Subcutaneous abdominal adipose tissue (tissue), 5 donors: Measurements from ENCODE around the gene MBTD1.
A peak's percentile ranks its signal among the peaks of the same experiment; 100 is the strongest.
"Not testable (repeated sequence)": the region's sequence is repeated elsewhere in the genome, so short reads cannot be mapped to it uniquely, and the experiment has no call there.

Experiments used
- H3K27ac ChIP-seq: one replicate; pipeline ENCODE4 v1.7.0; 2013; ENCODE audit warnings: low read depth, mild to moderate bottlenecking, inconsistent platforms, low read length, moderate library complexity
- H3K27me3 ChIP-seq, 5 donors: one replicate each; pipeline ENCODE4 v1.7.0; 2013; ENCODE audit warnings: low read length in 5 of 5, inconsistent platforms in 1 of 5; ENCODE audit not compliant: control insufficient read depth in 5 of 5, insufficient read depth in 4 of 5
- H3K36me3 ChIP-seq, 5 donors: one replicate each; pipeline ENCODE4 v1.7.0; 2013; ENCODE audit warnings: low read length in 5 of 5; ENCODE audit not compliant: control insufficient read depth in 5 of 5, insufficient read depth in 5 of 5
- H3K4me1 ChIP-seq, 5 donors: one replicate each; pipeline ENCODE4 v1.7.0; 2013; ENCODE audit warnings: low read length in 5 of 5, mild to moderate bottlenecking in 3 of 5, moderate library complexity in 1 of 5; ENCODE audit not compliant: control insufficient read depth in 5 of 5, insufficient read depth in 5 of 5
- H3K4me3 ChIP-seq, 5 donors: one replicate each; pipeline ENCODE4 v1.7.0; 2013; ENCODE audit warnings: low read length in 5 of 5, low read depth in 1 of 5
- H3K9ac ChIP-seq, 5 donors: one replicate each; pipeline ENCODE4 v1.7.0; 2013; ENCODE audit warnings: low read length in 5 of 5, mild to moderate bottlenecking in 4 of 5, moderate library complexity in 3 of 5
- H3K9me3 ChIP-seq, 5 donors: one replicate each; pipeline ENCODE4 v1.7.0; 2013; ENCODE audit warnings: low read length in 5 of 5; ENCODE audit not compliant: control insufficient read depth in 5 of 5
- donor health status: healthy.
- donor health status: healthy.
- donor health status: healthy.
- donor health status: healthy.
- donor health status: healthy.

Gene MBTD1

DNA sequence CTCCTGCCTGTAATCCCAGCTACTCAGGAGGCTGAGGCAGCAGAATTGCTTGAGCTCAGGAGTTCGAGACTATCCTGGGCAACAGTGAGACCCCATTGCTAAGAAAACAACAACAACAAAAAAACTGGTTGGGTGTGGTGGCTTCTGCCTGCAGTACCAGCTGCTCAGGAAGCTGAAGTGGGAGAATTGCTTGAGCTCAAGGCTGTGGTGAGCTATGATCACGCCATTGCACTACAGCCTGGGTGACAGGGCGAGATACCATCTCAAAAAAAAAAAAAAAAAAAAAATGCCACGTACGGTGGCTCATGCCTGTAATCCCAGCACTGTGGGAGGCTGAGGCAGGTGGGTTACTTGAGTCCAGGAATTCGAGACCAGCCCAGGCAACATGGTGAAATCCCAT lies 59.6 kb downstream of the MBTD1 start:
- Histone ChIP-seq H3K27me3 (no peaks in the 10 kb centered on the region), H3K27ac (no peak overlapping the region), H3K4me1 (no peaks in the 10 kb centered on the region), H3K36me3 (peaks cover 38 to 75% (median 63%) of the 10 kb centered on the region in 5 donors), H3K9ac (no peak overlapping the region), H3K4me3 (no peak overlapping the region), H3K9me3 (no peaks in the 10 kb centered on the region)

DNA sequence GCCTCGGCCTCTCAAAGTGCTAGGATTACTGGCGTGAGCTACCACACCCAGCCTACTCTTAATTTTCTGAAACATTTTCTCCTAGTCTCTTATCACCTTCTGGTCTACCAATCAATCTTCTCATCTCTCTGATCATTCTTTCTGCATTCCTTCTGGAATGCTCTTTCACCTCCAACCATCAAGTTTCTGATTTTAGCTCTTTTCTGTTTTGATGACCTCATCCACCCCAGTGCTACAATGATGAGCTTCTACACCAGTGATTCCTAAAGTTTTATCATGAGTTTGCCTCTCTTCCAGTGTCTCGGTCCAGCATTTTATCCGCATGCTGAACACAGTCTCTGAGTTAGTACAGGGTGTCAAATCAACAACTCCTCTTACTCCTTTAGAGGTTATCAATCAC lies 62.1 kb downstream of the MBTD1 start:
- H3K4me1 ChIP-seq = no peaks in the 10 kb centered on the region
- H3K4me3 ChIP-seq = no peak overlapping the region
- no peak overlapping the region for H3K27ac ChIP-seq
- H3K9me3 ChIP-seq = no peaks in the 10 kb centered on the region
- no peaks in the 10 kb centered on the region for H3K27me3 ChIP-seq
- no peak overlapping the region for H3K9ac ChIP-seq
- peaks cover 41 to 81% (median 61%) of the 10 kb centered on the region in 5 donors for H3K36me3 ChIP-seq

DNA sequence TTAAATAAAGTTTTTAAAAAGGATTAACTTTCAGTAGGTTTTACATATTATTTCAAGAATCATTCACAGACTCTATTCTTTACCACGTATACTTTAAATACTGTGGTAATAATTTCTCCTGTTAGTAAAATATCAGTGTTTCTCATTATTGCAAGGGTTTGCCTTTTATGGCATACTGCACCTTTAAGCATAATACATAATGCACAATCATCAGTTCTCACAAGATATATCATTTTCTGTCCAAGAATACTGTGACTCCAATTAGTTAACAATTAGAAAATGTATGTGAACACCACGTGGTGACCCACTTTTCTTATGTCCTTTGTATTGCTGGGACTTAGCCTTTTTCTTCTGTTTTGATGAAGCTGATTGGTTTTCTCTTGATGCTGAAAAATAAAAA lies 68.0 kb downstream of the MBTD1 start:
- no peak overlapping the region for H3K4me3 ChIP-seq
- no peak overlapping the region for H3K27ac ChIP-seq
- H3K4me1 ChIP-seq = peaks cover 0 to 5% (median 5%) of the 10 kb centered on the region in 5 donors
- no peaks in the 10 kb centered on the region for H3K9me3 ChIP-seq
- peaks cover 39 to 66% (median 62%) of the 10 kb centered on the region in 5 donors for H3K36me3 ChIP-seq
- no peak overlapping the region for H3K9ac ChIP-seq
- no peaks in the 10 kb centered on the region for H3K27me3 ChIP-seq

DNA sequence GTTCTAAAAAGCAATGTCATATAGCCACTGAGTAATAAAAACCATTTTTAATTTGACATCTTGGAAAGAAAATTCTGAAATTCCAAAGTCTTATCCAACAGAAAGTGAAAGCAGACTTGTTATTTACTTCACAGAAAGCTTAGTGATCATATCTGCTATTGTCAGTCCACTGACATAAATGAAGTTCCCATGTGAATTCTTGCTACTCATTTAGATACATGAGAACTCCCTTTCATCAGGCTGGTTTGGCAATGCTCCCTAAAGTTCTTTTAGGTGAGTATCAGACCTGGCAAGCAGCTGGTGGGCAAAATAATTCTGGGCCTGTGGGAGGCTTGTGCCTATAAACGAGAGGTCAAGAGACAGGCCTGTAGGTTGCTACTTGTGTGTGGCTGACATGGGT lies 70.2 kb downstream of the MBTD1 start:
- H3K4me1 ChIP-seq = peaks cover 0 to 5% (median 5%) of the 10 kb centered on the region in 5 donors
- no peaks in the 10 kb centered on the region for H3K27me3 ChIP-seq
- no peak overlapping the region for H3K4me3 ChIP-seq
- peak overlapping the region in 4 of 5 donors; percentile 2 to 52 (median 18) for H3K9ac ChIP-seq
- H3K36me3 ChIP-seq = peaks cover 42 to 70% (median 66%) of the 10 kb centered on the region in 5 donors
- H3K27ac ChIP-seq = peak overlapping the region; percentile 18
- no peaks in the 10 kb centered on the region for H3K9me3 ChIP-seq

DNA sequence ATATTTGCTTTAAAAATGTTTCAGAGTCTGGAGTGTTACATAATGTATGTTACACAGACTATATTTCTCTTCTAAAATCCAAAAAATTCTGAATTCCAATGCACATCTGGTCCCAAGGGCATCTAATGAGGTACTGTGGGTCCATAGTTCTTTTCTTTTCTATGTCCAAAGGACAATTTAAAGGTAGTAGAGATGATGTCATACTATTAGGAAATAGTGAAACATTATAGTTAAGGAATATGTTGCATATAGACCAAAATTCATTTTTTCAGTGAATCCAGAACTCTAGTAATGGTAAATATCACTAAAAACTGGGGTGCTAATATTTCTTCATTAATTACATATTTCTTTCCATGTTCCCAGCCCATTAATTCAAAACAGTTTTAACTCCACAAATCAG lies 70.7 kb downstream of the MBTD1 start:
- H3K4me1 ChIP-seq = peaks cover 0 to 5% (median 5%) of the 10 kb centered on the region in 5 donors
- H3K36me3 ChIP-seq = peaks cover 46 to 71% (median 65%) of the 10 kb centered on the region in 5 donors
- peak overlapping the region in 3 of 5 donors; percentile 2 to 32 (median 4) for H3K9ac ChIP-seq
- H3K9me3 ChIP-seq = no peaks in the 10 kb centered on the region
- no peaks in the 10 kb centered on the region for H3K27me3 ChIP-seq
- H3K4me3 ChIP-seq = no peak overlapping the region
- peak overlapping the region; percentile 18 for H3K27ac ChIP-seq

GRCh38 chr17:51188271-51188833 lies 71.5 kb downstream of the MBTD1 start:
- Histone ChIP-seq H3K27me3 (no peaks in the 10 kb centered on the region), H3K4me3 (no peak overlapping the region), H3K36me3 (peaks cover 48 to 69% (median 59%) of the 10 kb centered on the region in 5 donors), H3K9ac (no peak overlapping the region), H3K27ac (no peak overlapping the region), H3K4me1 (peaks cover 0 to 5% (median 5%) of the 10 kb centered on the region in 5 donors), H3K9me3 (no peaks in the 10 kb centered on the region)

DNA sequence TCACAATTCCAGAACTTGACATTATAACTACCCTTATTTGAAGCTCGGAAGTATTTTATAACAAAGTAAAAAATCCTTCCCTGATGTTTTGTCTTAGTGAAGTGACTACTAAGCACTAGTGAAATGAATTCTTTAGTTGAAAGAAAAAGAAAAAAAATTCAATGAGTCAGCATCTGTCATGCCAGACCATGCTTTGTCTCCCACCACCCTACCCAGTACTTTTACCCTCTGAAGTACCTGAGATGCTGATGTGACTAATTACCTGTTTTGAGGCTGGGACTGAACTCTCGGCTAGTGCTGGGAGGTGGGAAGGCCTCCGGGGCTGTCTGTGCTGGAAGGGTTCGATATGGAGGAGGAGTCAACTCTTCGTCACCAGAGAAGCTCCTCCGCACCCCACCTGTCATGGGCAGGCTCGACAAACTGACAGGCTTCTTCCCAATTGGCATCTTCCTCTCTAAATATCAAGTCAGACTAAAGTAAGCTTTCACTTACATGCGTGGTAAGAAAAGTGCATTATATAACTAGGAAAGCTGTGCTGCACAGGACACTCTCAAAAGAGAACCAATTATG lies 74.0 kb downstream of the MBTD1 start:
- Histone ChIP-seq H3K4me3 (no peak overlapping the region), H3K36me3 (peaks cover 36 to 63% (median 50%) of the 10 kb centered on the region in 5 donors), H3K9ac (no peak overlapping the region), H3K9me3 (no peaks in the 10 kb centered on the region), H3K4me1 (peaks cover 0 to 5% (median 5%) of the 10 kb centered on the region in 5 donors), H3K27me3 (no peaks in the 10 kb centered on the region), H3K27ac (no peak overlapping the region)

GRCh38 chr17:51184124-51184523 lies 75.7 kb downstream of the MBTD1 start:
- H3K9ac ChIP-seq = no peak overlapping the region
- no peak overlapping the region for H3K4me3 ChIP-seq
- H3K9me3 ChIP-seq = no peaks in the 10 kb centered on the region
- H3K4me1 ChIP-seq = peaks cover 0 to 7% (median 3%) of the 10 kb centered on the region in 5 donors
- no peak overlapping the region for H3K27ac ChIP-seq
- peaks cover 30 to 56% (median 40%) of the 10 kb centered on the region in 5 donors for H3K36me3 ChIP-seq
- no peaks in the 10 kb centered on the region for H3K27me3 ChIP-seq

DNA sequence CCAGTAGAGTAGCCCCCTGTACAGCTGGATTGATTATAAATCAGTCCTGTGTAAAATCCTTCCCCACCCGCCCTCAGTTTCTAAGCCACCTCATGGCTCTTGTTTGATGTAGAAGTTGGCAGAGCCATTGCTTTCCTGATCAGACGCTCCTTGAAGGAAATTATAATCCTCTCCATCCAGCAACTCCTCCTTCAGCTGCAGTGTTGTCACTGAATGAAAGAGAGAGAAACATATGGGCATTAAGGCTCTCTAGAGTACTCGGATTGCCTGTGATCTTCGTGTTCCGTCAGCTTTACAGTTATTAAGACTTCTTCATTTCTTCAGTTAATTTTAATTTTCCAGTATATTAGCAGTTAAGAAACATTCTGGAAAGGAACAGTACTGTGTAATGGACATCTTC lies 79.4 kb downstream of the MBTD1 start:
- H3K9me3 ChIP-seq = no peaks in the 10 kb centered on the region
- no peak overlapping the region for H3K4me3 ChIP-seq
- H3K36me3 ChIP-seq = peaks cover 18 to 36% (median 24%) of the 10 kb centered on the region in 5 donors
- peaks cover 0 to 18% (median 11%) of the 10 kb centered on the region in 5 donors for H3K4me1 ChIP-seq
- H3K27ac ChIP-seq = no peak overlapping the region
- no peak overlapping the region for H3K9ac ChIP-seq
- H3K27me3 ChIP-seq = no peaks in the 10 kb centered on the region

DNA sequence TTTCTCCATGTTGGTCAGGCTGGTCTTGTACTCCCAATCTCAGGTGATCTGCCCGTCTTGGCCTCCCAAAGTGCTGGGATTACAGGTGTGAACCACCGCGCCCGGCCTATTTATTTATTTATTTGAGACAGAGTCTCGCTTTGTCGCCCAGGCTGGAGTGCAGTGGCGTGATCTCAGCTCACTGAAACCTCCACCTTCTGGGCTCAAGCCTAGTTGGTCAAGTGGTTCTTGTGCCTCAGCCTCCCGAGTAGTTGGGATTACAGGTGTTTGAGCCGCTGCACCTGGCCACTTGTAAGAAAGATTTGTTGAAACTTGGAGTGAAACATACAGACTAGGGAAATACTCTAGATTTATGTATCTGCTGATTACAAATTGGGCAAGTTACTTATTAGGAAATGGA lies 87.8 kb downstream of the MBTD1 start:
- not testable (repeated sequence) for H3K9ac ChIP-seq, H3K4me1 ChIP-seq, H3K4me3 ChIP-seq, H3K9me3 ChIP-seq, H3K27ac ChIP-seq, H3K27me3 ChIP-seq
- peaks cover 6 to 45% (median 37%) of the 10 kb centered on the region in 5 donors for H3K36me3 ChIP-seq
